Endothelial cell of umbilical vein (primary cell): Measurements from ENCODE around the gene CTAG1A. TPM values are rescaled to one million over a fixed set of nuclear protein-coding genes. Genes with fewer than 3 reads are reported as not detected.
"Not testable (repeated sequence)": the region's sequence is repeated elsewhere in the genome, so short reads cannot be mapped to it uniquely, and the experiment has no call there.

Experiments
- Bru-seq: library from RNA; stranded (reverse); fragments of 400-500 nt; gene quantifications from one replicate; lab custom pipeline; 2021; lab: Mats Ljungman, UMichigan
- BruChase-seq, 2 experiments: library from RNA; stranded (reverse); fragments of 400-500 nt; gene quantifications; one replicate each; lab custom pipeline; 2021; lab: Mats Ljungman, UMichigan
- BruUV-seq: library from RNA; stranded (reverse); fragments of 400-500 nt; replicated peaks from 2 replicates; lab custom pipeline; 2021; lab: Mats Ljungman, UMichigan
- CTCF ChIA-PET: fragments of 300-600, 350-600 bp; sonication (Branson Sonifier 250); formaldehyde crosslinking; loops from one replicate; lab custom pipeline; 2021; ENCODE audit warnings: antibody characterized with exemption, inconsistent platforms; lab: Charles Lee
- POLR2A ChIA-PET: fragments of 300-600, 350-600 bp; sonication (Branson Sonifier 250); formaldehyde crosslinking; loops from one replicate; lab custom pipeline; 2021; ENCODE audit warnings: antibody characterized with exemption, inconsistent platforms; lab: Charles Lee
- DNase-seq: peaks from one replicate; pipeline ENCODE4 v3.0.0-alpha.2; 2011; ENCODE audit warnings: low read depth, low spot score
- FAIRE-seq: peaks from 2 replicates; lab custom pipeline; 2011; peaks lifted over from hg19 to GRCh38; lab: Jason Lieb, UNC
- H2AFZ ChIP-seq: 2 replicates; pipeline ENCODE4 v1.6.0; 2012; ENCODE audit warnings: low read depth, low read length, control low read depth, inconsistent platforms
- H3K27ac ChIP-seq: 2 replicates; pipeline ENCODE4 v1.5.1; 2011; ENCODE audit warnings: low read depth, mild to moderate bottlenecking, control low read depth, low read length, moderate library complexity; ENCODE audit not compliant: insufficient read depth
- H3K27me3 ChIP-seq, 2 experiments: 2 replicates each; pipeline versions ENCODE4 v1.6.0 to v1.6.1; 2011; ENCODE audit warnings: low read length in 2 of 2, mixed read lengths in 1 of 2; ENCODE audit not compliant: control insufficient read depth in 2 of 2, insufficient read depth in 2 of 2
- H3K36me3 ChIP-seq, 2 experiments: 2 replicates in 1 of 2; 3 replicates in 1 of 2; pipeline ENCODE4 v1.5.1; 2011; ENCODE audit warnings: low read length in 2 of 2, mild to moderate bottlenecking in 1 of 2, moderate library complexity in 1 of 2; ENCODE audit not compliant: control insufficient read depth in 2 of 2, insufficient read depth in 2 of 2; ENCODE audit errors: extremely low read depth in 1 of 2
- H3K4me1 ChIP-seq: 3 replicates; pipeline ENCODE4 v1.5.1; 2011; ENCODE audit warnings: mild to moderate bottlenecking, low read length; ENCODE audit not compliant: control insufficient read depth, insufficient read depth; ENCODE audit errors: extremely low read depth
- H3K4me2 ChIP-seq: 2 replicates; pipeline ENCODE4 v1.6.1; 2011; ENCODE audit warnings: low read length, control low read depth, mixed read lengths; ENCODE audit not compliant: insufficient read depth
- H3K4me3 ChIP-seq, 3 experiments: fragments of 200-600 bp in 1 of 3; sonication (generic), shearing (Covaris generic) in 1 of 3; replicated peaks in 1 of 3; 2 replicates each; pipeline ENCODE4 v1.5.1; 2011 to 2016; ENCODE audit warnings: control low read depth in 3 of 3, low read length in 3 of 3, mild to moderate bottlenecking in 2 of 3, inconsistent platforms in 1 of 3, low read depth in 1 of 3, moderate library complexity in 1 of 3; ENCODE audit not compliant: insufficient read depth in 1 of 3
- H3K79me2 ChIP-seq: 2 replicates; pipeline ENCODE4 v1.6.0; 2012; ENCODE audit warnings: low read length, inconsistent platforms; ENCODE audit not compliant: control insufficient read depth, insufficient read depth
- H3K9ac ChIP-seq: replicated peaks from 2 replicates; pipeline ENCODE3; 2011; ENCODE audit warnings: low read length, control low read depth; ENCODE audit not compliant: insufficient read depth; ENCODE audit errors: extremely low read depth
- H3K9me1 ChIP-seq: replicated peaks from 3 replicates; pipeline ENCODE4 v1.6.0; 2011; ENCODE audit warnings: mild to moderate bottlenecking, low read length; ENCODE audit not compliant: control insufficient read depth, insufficient read depth; ENCODE audit errors: extremely low read depth
- H3K9me3 ChIP-seq: replicated peaks from 2 replicates; pipeline ENCODE4 v1.5.1; 2012; ENCODE audit warnings: low read length, inconsistent platforms; ENCODE audit not compliant: control insufficient read depth, insufficient read depth
- H4K20me1 ChIP-seq: replicated peaks from 2 replicates; pipeline ENCODE3; 2011; ENCODE audit warnings: mild to moderate bottlenecking, low read length; ENCODE audit not compliant: control insufficient read depth, insufficient read depth; ENCODE audit errors: extremely low read depth
- CTCF ChIP-seq, 2 donors: IDR thresholded peaks; 1 replicate in 1 of 2; 2 replicates in 1 of 2; pipeline ENCODE4 v1.5.1; 2011; ENCODE audit warnings: low read length in 2 of 2, mild to moderate bottlenecking in 2 of 2, moderate library complexity in 2 of 2, control low read depth in 1 of 2, inconsistent platforms in 1 of 2, low read depth in 1 of 2; ENCODE audit not compliant: insufficient read depth in 1 of 2; ENCODE audit errors: extremely low read depth in 1 of 2
- EZH2 ChIP-seq: IDR thresholded peaks from 2 replicates; pipeline ENCODE4 v1.6.1; 2012; ENCODE audit warnings: borderline replicate concordance, low read depth, mild to moderate bottlenecking, moderate library complexity, low read length, inconsistent platforms; ENCODE audit not compliant: severe bottlenecking
- FOS ChIP-seq: IDR thresholded peaks from 2 replicates; pipeline ENCODE4 v1.6.1; 2011; ENCODE audit warnings: mild to moderate bottlenecking, low read length, moderate library complexity, borderline replicate concordance; ENCODE audit not compliant: insufficient read depth
- GATA2 ChIP-seq: IDR thresholded peaks from 2 replicates; pipeline ENCODE4 v1.7.0; 2011; ENCODE audit warnings: low read depth, mild to moderate bottlenecking, moderate library complexity, mixed read lengths, low read length; ENCODE audit not compliant: insufficient read length, insufficient read depth
- JUN ChIP-seq: IDR thresholded peaks from 2 replicates; pipeline ENCODE4 v1.6.1; 2011; ENCODE audit warnings: borderline replicate concordance, low read depth; ENCODE audit not compliant: insufficient read length, insufficient read depth
- MAX ChIP-seq: IDR thresholded peaks from 2 replicates; pipeline ENCODE4 v1.6.1; 2011; ENCODE audit not compliant: insufficient read depth, insufficient read length
- MYC ChIP-seq: IDR thresholded peaks from one replicate; pipeline ENCODE4 v1.6.1; 2011; ENCODE audit warnings: mild to moderate bottlenecking, low read depth, low read length
- POLR2A ChIP-seq: IDR thresholded peaks from 2 replicates; pipeline ENCODE4 v1.6.1; 2012; ENCODE audit warnings: low read depth, mild to moderate bottlenecking, control low read depth, low read length
- POLR2AphosphoS5 ChIP-seq: IDR thresholded peaks from 2 replicates; pipeline ENCODE4 v1.6.1; 2012; ENCODE audit warnings: low read depth, mild to moderate bottlenecking, control low read depth, low read length, moderate library complexity; ENCODE audit not compliant: insufficient read depth
- dilution Hi-C: fragments of 300-500 bp; cut with MboI; formaldehyde crosslinking; loops from one replicate; pipeline ENCODE4 v1.15.0; 2019; ENCODE audit warnings: low sequenced_read_pairs; ENCODE audit not compliant: extremely low pct_ligation_motif_present
- intact Hi-C: fragments of 100-400 bp; cut with micrococcal nuclease; formaldehyde crosslinking; loops from one replicate; pipeline ENCODE4 v1.10.0; 2022
- long read RNA-seq: library from polyadenylated mRNA; stranded (forward); transcript quantifications from one replicate; pipeline ENCODE4 v2.0.0, GENCODE V29; 2021
- polyA minus RNA-seq, 3 experiments: library from RNA; depleted of rRNA, polyadenylated mRNA; stranded (reverse); fragments of >200 nt; gene quantifications; 1 replicate in 1 of 3; 2 replicates in 2 of 3; pipeline ENCODE4 v1.2.3, GENCODE V29; 2011
- polyA plus RNA-seq, 4 experiments: library from polyadenylated mRNA; depleted of rRNA in 3 of 4; stranded (reverse) in 3 of 4; unstranded in 1 of 4; fragments of >200 nt; gene quantifications; 2 replicates each; pipeline versions ENCODE4 v1.2.1 to v1.2.3, GENCODE V29; 2011 to 2012; ENCODE audit warnings: missing spikeins in 1 of 4
- total RNA-seq: library from RNA; stranded (reverse); gene quantifications from 2 replicates; pipeline ENCODE4 v1.2.3, GENCODE V29; 2021

The CTAG1A gene
- total RNA-seq (not detected in 2 replicates), polyA plus RNA-seq (not detected in 2 replicates), polyA minus RNA-seq (not detected in 2 replicates), Bru-seq, nascent RNA (not detected), BruChase-seq, experiment 1, labeled RNA remaining after a 6-hour chase (not detected), BruChase-seq, experiment 2, labeled RNA remaining after a 2-hour chase (not detected)
- polyA plus RNA-seq (2011; cell fraction: cytosol; rRNA removed) = not detected in 2 replicates
- not detected in 2 replicates for polyA plus RNA-seq (2011; cell fraction: nucleus; rRNA removed)
- polyA plus RNA-seq (2012) = not detected in 2 replicates
- not detected for polyA minus RNA-seq (2011; cell fraction: cytosol; rRNA and poly(A)+ RNA removed)
- polyA minus RNA-seq (2011; cell fraction: nucleus; rRNA and poly(A)+ RNA removed) = not detected in 2 replicates
- long read RNA-seq = 0 reads

GRCh38 chrX:154584585-154585183, at the start of gene CTAG1A:
CTAG1A (plus strand) TSS chrX:154585133; CDS start chrX:154585207, 74 bp downstream.
- H3K4me2 ChIP-seq, H3K27me3 ChIP-seq, H4K20me1 ChIP-seq, intact Hi-C loops, FAIRE-seq, dilution Hi-C loops, H3K9me1 ChIP-seq, DNase-seq, H3K9ac ChIP-seq, BruUV-seq, CTCF ChIA-PET, H3K36me3 ChIP-seq, H3K79me2 ChIP-seq, POLR2A ChIA-PET, H3K4me1 ChIP-seq, H3K9me3 ChIP-seq, H3K4me3 ChIP-seq, H2AFZ ChIP-seq, H3K27ac ChIP-seq: not testable (repeated sequence)

GRCh38 chrX:154535892-154536291, 49.0 kb upstream of the CTAG1A start:
- no TSS peak for BruUV-seq
- DNase-seq (no peak), FAIRE-seq (no peak)
- no peaks in the 10 kb centered on the region for H3K27me3 ChIP-seq
- H3K4me2 ChIP-seq = no peak overlapping the region
- no peak overlapping the region for H3K27ac ChIP-seq
- POLR2A ChIA-PET = no interaction called here
- peaks cover 5 to 17% of the 10 kb centered on the region in 2 experiments for H3K36me3 ChIP-seq
- H3K9me1 ChIP-seq = no peaks in the 10 kb centered on the region
- intact Hi-C loops = no loop called here
- TF ChIP-seq CTCF (IDR thresholded peaks at IDR 0.05; ENCODE audit: extremely low read depth in 1 of 2, insufficient read depth in 1 of 2, low read depth in 1 of 2, low read length in 2 of 2) = no peak
- no peak for TF ChIP-seq EZH2
- no peak for TF ChIP-seq GATA2
- TF ChIP-seq JUN = no peak
- TF ChIP-seq MAX = no peak
- no peak for TF ChIP-seq POLR2AphosphoS5
- TF ChIP-seq FOS = no peak
- no peak for TF ChIP-seq MYC
- TF ChIP-seq POLR2A = no peak
- dilution Hi-C loops = no loop called here
- H3K4me1 ChIP-seq = no peaks in the 10 kb centered on the region
- H3K4me3 ChIP-seq = no peak overlapping the region
- no peaks in the 10 kb centered on the region for H4K20me1 ChIP-seq
- H3K79me2 ChIP-seq = peaks cover 11% of the 10 kb centered on the region
- CTCF ChIA-PET = no interaction called here
- H2AFZ ChIP-seq = no peak overlapping the region
- no peaks in the 10 kb centered on the region for H3K9me3 ChIP-seq
- no peak overlapping the region for H3K9ac ChIP-seq
